OCI-LY3 (cell line): ENCODE data around the gene SH3PXD2A.

Experiments used
- CTCF ChIP-seq: fragments of 200-600, 300-600 bp; sonication (generic); IDR thresholded peaks from 2 replicates; pipeline ENCODE4 v1.5.1; 2014; ENCODE audit warnings: antibody characterized with exemption, low read length, low read depth
- EZH2phosphoT487 ChIP-seq: fragments of 200-600 bp; shearing (Covaris generic); IDR thresholded peaks from 2 replicates; pipeline ENCODE4 v1.6.1; 2018; ENCODE audit warnings: antibody characterized with exemption, mixed run types, low read depth

DNA sequence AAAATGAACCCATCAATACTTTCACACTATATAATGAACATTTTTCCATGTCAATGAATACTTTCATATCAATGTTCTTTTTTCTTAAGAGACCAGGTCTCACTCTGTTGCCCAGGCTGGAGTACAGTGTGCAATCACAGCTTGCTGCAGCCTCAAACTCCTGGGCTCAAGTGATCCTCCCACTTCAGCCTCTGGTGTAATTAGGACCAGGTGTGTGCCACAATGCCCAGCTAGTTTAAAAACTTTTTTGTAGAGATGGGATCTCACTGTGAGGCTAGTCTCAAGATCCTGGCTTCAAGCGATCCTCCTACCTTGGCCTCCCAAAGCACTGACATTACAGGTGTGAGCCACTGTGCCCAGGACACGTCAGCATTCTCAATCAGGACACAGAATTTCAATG, 85.2 kb downstream of the SH3PXD2A start:
- TF ChIP-seq CTCF (no peak), EZH2phosphoT487 (no peak)
